Mesenchymal stem cell (in vitro differentiated cells and primary cell): ENCODE measurements around the gene APOBEC3F.

ENCODE experiments used
- DNase-seq: peaks from one replicate; pipeline ENCODE4 v3.0.0-alpha.2; 2013
- H2AFZ ChIP-seq: one replicate; pipeline ENCODE4 v1.6.1; 2013; ENCODE audit warnings: low read depth, mild to moderate bottlenecking, control low read depth, inconsistent platforms, low read length, moderate library complexity
- H2AK5ac ChIP-seq: 2 replicates; pipeline ENCODE4 v1.6.1; 2013; ENCODE audit warnings: low read length, moderate library complexity, mild to moderate bottlenecking, inconsistent platforms; ENCODE audit not compliant: severe bottlenecking
- H2BK120ac ChIP-seq: one replicate; pipeline ENCODE4 v1.6.1; 2013; ENCODE audit warnings: low read depth, mild to moderate bottlenecking, inconsistent platforms, low read length, moderate library complexity
- H2BK12ac ChIP-seq, 2 experiments: one replicate each; pipeline ENCODE4 v1.6.1; 2013; ENCODE audit warnings: inconsistent platforms in 2 of 2, low read length in 2 of 2, mild to moderate bottlenecking in 2 of 2, moderate library complexity in 2 of 2, control low read depth in 1 of 2
- H2BK15ac ChIP-seq: one replicate; pipeline ENCODE4 v1.6.1; 2013; ENCODE audit warnings: mild to moderate bottlenecking, low read depth, inconsistent platforms; ENCODE audit not compliant: poor library complexity, severe bottlenecking
- H2BK5ac ChIP-seq: 2 replicates; pipeline ENCODE4 v1.6.1; 2013; ENCODE audit warnings: low read depth, mild to moderate bottlenecking, low read length, control low read depth, inconsistent platforms; ENCODE audit not compliant: poor library complexity, severe bottlenecking
- H3K14ac ChIP-seq, 2 experiments: one replicate each; pipeline ENCODE4 v1.6.1; 2013; ENCODE audit warnings: inconsistent platforms in 2 of 2, low read length in 2 of 2, control low read depth in 1 of 2, mild to moderate bottlenecking in 1 of 2, moderate library complexity in 1 of 2
- H3K18ac ChIP-seq, 2 experiments: one replicate each; pipeline ENCODE4 v1.6.1; 2013; ENCODE audit warnings: inconsistent platforms in 2 of 2, low read length in 2 of 2, control low read depth in 1 of 2, low read depth in 1 of 2, mild to moderate bottlenecking in 1 of 2
- H3K23ac ChIP-seq, 2 experiments: one replicate each; pipeline ENCODE4 v1.6.1; 2013; ENCODE audit warnings: inconsistent platforms in 2 of 2, low read length in 2 of 2, mild to moderate bottlenecking in 2 of 2, moderate library complexity in 2 of 2, control low read depth in 1 of 2
- H3K27ac ChIP-seq: 2 replicates; pipeline ENCODE4 v1.5.1; 2013; ENCODE audit warnings: mild to moderate bottlenecking, moderate library complexity, low read length, control low read depth, inconsistent platforms; ENCODE audit not compliant: poor library complexity, severe bottlenecking
- H3K27me3 ChIP-seq, 2 experiments: 2 replicates each; pipeline versions ENCODE4 v1.6.1 to v1.7.0; 2013; ENCODE audit warnings: low read length in 2 of 2, mild to moderate bottlenecking in 2 of 2, moderate library complexity in 2 of 2, control low read depth in 1 of 2, inconsistent platforms in 1 of 2; ENCODE audit not compliant: control insufficient read depth in 1 of 2, insufficient read depth in 1 of 2
- H3K36me3 ChIP-seq, 2 experiments: 2 replicates each; pipeline versions ENCODE4 v1.6.1 to v1.7.0; 2013; ENCODE audit warnings: low read length in 2 of 2, control low read depth in 1 of 2, inconsistent platforms in 1 of 2, low read depth in 1 of 2, mild to moderate bottlenecking in 1 of 2; ENCODE audit not compliant: insufficient read depth in 2 of 2, control insufficient read depth in 1 of 2
- H3K4ac ChIP-seq, 2 experiments: one replicate each; pipeline ENCODE4 v1.6.1; 2013; ENCODE audit warnings: inconsistent platforms in 2 of 2, low read length in 2 of 2, mild to moderate bottlenecking in 2 of 2, moderate library complexity in 2 of 2, control low read depth in 1 of 2, low read depth in 1 of 2
- H3K4me1 ChIP-seq: 2 replicates; pipeline ENCODE4 v1.6.1; 2013; ENCODE audit warnings: low read depth, low read length, control low read depth; ENCODE audit not compliant: control insufficient read depth, insufficient read depth
- H3K4me2 ChIP-seq: 2 replicates; pipeline ENCODE4 v1.6.1; 2013; ENCODE audit warnings: low read length, mild to moderate bottlenecking, inconsistent platforms; ENCODE audit not compliant: poor library complexity, severe bottlenecking
- H3K4me3 ChIP-seq, 2 experiments: 2 replicates each; pipeline versions ENCODE4 v1.5.1 to v1.7.0; 2013; ENCODE audit warnings: low read length in 2 of 2, mild to moderate bottlenecking in 2 of 2, control low read depth in 1 of 2, low read depth in 1 of 2; ENCODE audit not compliant: insufficient read depth in 1 of 2
- H3K79me1 ChIP-seq: replicated peaks from 2 replicates; pipeline ENCODE4 v1.6.1; 2013; ENCODE audit warnings: mild to moderate bottlenecking, control low read depth, low read length, inconsistent platforms; ENCODE audit not compliant: poor library complexity, severe bottlenecking
- H3K9ac ChIP-seq: 2 replicates; pipeline ENCODE4 v1.7.0; 2013; ENCODE audit warnings: mild to moderate bottlenecking, low read length, moderate library complexity
- H3K9me3 ChIP-seq: 2 replicates; pipeline ENCODE4 v1.7.0; 2013; ENCODE audit warnings: mild to moderate bottlenecking, low read length; ENCODE audit not compliant: control insufficient read depth
- H4K8ac ChIP-seq: one replicate; pipeline ENCODE4 v1.6.1; 2013; ENCODE audit warnings: inconsistent platforms, mild to moderate bottlenecking, low read length, moderate library complexity
- H4K91ac ChIP-seq: one replicate; pipeline ENCODE4 v1.6.1; 2013; ENCODE audit warnings: mild to moderate bottlenecking, low read length, inconsistent platforms
- WGBS: methylation state at CpG from one replicate; pipeline ENCODE4 v1.1.7; 2013; ENCODE audit warnings: mixed read lengths; 5-methylcytosine and 5-hydroxymethylcytosine counted together

APOBEC3F gene

DNA sequence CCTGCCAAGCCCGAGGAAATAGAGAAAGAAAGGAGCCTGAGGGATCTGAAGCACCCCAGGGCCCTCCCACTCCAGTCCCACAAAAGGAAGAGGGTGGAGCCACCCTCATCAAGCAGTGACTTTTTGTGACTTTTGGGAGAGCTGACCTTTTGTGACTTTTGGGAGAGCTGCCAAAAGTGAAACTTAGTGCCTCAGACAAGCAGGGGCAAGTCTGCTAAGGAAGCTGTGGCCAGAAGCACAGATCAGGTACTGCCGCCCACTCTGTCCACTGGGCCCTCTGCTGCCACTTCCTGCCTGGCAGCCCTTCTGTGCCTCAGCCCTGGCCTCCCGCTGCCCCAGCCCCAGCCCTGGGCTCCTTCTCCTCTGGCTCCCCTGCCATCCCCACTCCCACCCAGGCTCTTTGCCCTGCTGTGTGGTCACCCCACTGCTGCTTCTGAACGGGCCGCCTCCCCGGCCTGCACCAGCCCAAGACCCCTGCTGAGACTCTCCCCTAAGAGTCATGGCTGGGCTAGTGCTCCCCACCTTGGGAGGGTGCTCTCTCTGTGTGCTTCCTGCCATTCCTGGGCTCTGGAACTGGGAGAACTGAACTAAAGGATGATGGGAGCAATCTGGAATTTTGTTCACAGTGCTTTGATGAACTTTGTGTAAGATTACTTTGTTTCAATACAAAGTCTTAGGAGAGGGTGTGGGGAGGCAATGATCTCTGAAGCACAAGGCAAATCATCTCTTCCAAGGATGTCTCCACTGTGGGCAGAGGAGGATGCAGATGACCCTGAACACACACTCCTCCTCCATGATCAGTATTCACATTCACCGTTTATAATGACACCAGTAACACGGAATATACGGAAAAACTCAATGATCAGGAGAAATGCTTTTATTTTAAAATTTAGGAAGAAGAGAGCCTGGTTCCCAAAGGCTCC lies 56.7 kb downstream of the APOBEC3F start, which contains the start of gene APOBEC3H:
APOBEC3H (plus strand) TSS at position 147 of the 923 bp plus-strand sequence. CDS start 3,035 bp downstream, outside the sequence.
- H2BK5ac ChIP-seq = peak within 1 kb of the TSS; percentile 6
- no peak within 1 kb of the TSS for H3K4me2 ChIP-seq
- H2AFZ ChIP-seq = peak within 1 kb of the TSS; percentile 94
- no peak within 1 kb of the TSS for H3K4me3 ChIP-seq
- peak within 1 kb of the TSS; percentile 99 for H4K8ac ChIP-seq
- peak within 1 kb of the TSS; percentile 90 for H2BK120ac ChIP-seq
- H4K91ac ChIP-seq = peak within 1 kb of the TSS; percentile 83
- H3K27me3 ChIP-seq = peaks cover 0 to 30% of the 10 kb centered on the region in 2 experiments
- peak within 1 kb of the TSS in 1 of 2 experiments; percentile 90 for H3K14ac ChIP-seq
- H3K4me1 ChIP-seq = peaks cover 7% of the 10 kb centered on the region
- H3K23ac ChIP-seq = peak within 1 kb of the TSS in 1 of 2 experiments; percentile 81
- peak within 1 kb of the TSS; percentile 49 for H2AK5ac ChIP-seq
- peak within 1 kb of the TSS; percentile 62 to 91 for H3K4ac ChIP-seq
- H2BK15ac ChIP-seq = peak within 1 kb of the TSS; percentile 55
- peak within 1 kb of the TSS; percentile 18 to 86 for H2BK12ac ChIP-seq
- peak within 1 kb of the TSS; percentile 4 for H3K27ac ChIP-seq
- no peaks in the 10 kb centered on the region for H3K9me3 ChIP-seq
- no peaks in the 10 kb centered on the region for H3K79me1 ChIP-seq
- H3K18ac ChIP-seq = peak within 1 kb of the TSS; percentile 94 to 98
- no peaks in the 10 kb centered on the region for H3K36me3 ChIP-seq
- DNase-seq = peak; percentile 6
- WGBS = 95% methylated on average over 8 of the region's 9 CpGs
- no peak within 1 kb of the TSS for H3K9ac ChIP-seq

DNA sequence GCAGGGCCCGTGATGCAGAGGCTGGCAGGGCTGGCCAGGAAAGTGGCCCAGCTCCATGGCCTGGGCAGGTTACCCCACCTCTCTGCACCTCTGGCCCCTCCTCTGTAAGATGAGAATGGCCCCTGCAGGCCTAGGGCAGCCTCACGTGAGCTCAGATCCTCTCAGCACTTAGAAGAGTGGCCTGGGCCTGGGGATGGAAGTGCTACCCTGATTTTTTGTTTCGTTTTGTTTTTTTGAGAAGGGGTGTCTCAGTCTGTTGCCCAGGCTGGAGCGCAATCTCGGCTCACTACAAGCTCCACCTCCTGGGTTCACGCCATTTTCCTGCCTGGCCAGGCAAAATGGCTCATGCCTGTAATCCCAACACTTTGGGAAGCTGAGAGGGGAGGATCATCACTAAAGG lies 57.4 kb downstream of the APOBEC3F start:
- 64% methylated on average over 6 of the region's 6 CpGs for WGBS
- Histone ChIP-seq H2AK5ac (no peak overlapping the region), H4K8ac (peak overlapping the region; percentile 87), H3K36me3 (no peaks in the 10 kb centered on the region), H3K79me1 (no peaks in the 10 kb centered on the region), H2BK12ac (no peak overlapping the region), H4K91ac (no peak overlapping the region), H3K4me1 (peaks cover 7% of the 10 kb centered on the region), H3K23ac (peak overlapping the region in 1 of 2 experiments; percentile 53), H3K18ac (no peak overlapping the region), H2BK120ac (no peak overlapping the region), H3K9ac (no peak overlapping the region), H2BK15ac (peak overlapping the region; percentile 15), H3K4me3 (no peak overlapping the region), H2BK5ac (no peak overlapping the region), H3K4ac (peak overlapping the region in 1 of 2 experiments; percentile 47), H3K27me3 (peaks cover 0 to 23% of the 10 kb centered on the region in 2 experiments), H2AFZ (peak overlapping the region; percentile 42), H3K14ac (no peak overlapping the region), H3K4me2 (no peak overlapping the region), H3K9me3 (no peaks in the 10 kb centered on the region), H3K27ac (no peak overlapping the region)
- DNase-seq = no peak

DNA sequence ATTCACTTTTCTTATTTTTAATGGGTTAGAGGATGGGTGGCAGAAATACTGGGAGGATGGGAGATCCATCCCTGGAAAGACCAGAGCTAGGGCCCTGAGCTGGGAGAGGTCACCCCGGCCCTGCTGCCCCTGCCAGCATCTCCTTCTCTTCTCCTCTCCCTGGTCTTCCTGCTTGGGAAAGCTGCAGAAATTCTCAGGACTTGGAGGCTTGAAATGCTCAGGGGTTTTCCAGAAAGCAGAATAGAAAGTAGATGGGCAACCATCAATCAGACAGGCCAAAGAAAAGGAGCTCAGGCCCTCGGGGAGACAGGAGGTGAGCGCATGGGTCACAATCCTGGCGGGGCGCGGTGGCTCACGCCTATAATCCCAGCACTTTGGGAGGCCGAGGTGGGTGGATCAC lies 57.9 kb downstream of the APOBEC3F start:
- Histone ChIP-seq H2BK15ac (no peak overlapping the region), H3K4me2 (no peak overlapping the region), H3K9ac (no peak overlapping the region), H4K91ac (no peak overlapping the region), H3K79me1 (no peaks in the 10 kb centered on the region), H3K4me3 (no peak overlapping the region), H2BK5ac (no peak overlapping the region), H4K8ac (no peak overlapping the region), H3K4ac (no peak overlapping the region), H2BK12ac (no peak overlapping the region), H3K36me3 (no peaks in the 10 kb centered on the region), H3K4me1 (peaks cover 7% of the 10 kb centered on the region), H2AFZ (no peak overlapping the region), H2BK120ac (no peak overlapping the region), H3K23ac (no peak overlapping the region), H3K14ac (no peak overlapping the region), H2AK5ac (no peak overlapping the region), H3K27me3 (peaks cover 0 to 24% of the 10 kb centered on the region in 2 experiments), H3K27ac (no peak overlapping the region), H3K9me3 (no peaks in the 10 kb centered on the region), H3K18ac (no peak overlapping the region)
- WGBS = 96% methylated on average over 8 of the region's 8 CpGs
- DNase-seq = no peak

DNA sequence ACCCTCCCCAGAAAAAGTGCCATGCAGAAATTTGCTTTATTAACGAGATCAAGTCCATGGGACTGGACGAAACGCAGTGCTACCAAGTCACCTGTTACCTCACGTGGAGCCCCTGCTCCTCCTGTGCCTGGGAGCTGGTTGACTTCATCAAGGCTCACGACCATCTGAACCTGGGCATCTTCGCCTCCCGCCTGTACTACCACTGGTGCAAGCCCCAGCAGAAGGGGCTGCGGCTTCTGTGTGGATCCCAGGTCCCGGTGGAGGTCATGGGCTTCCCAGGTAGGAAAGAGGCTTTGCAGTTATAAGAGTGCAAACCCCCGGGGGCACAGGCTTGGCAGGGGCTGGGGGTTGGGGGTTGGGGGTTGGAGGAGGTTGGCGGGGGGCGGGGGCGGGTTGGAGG lies 60.6 kb downstream of the APOBEC3F start:
- Histone ChIP-seq H2AFZ (no peak overlapping the region), H3K9ac (no peak overlapping the region), H3K4me1 (peaks cover 7% of the 10 kb centered on the region), H4K91ac (no peak overlapping the region), H3K4me3 (no peak overlapping the region), H3K79me1 (no peaks in the 10 kb centered on the region), H3K36me3 (no peaks in the 10 kb centered on the region), H3K23ac (no peak overlapping the region), H3K4ac (no peak overlapping the region), H3K27ac (no peak overlapping the region), H3K14ac (no peak overlapping the region), H2BK15ac (no peak overlapping the region), H2BK5ac (no peak overlapping the region), H4K8ac (no peak overlapping the region), H3K4me2 (no peak overlapping the region), H2AK5ac (no peak overlapping the region), H2BK12ac (no peak overlapping the region), H3K27me3 (peaks cover 0 to 20% of the 10 kb centered on the region in 2 experiments), H3K9me3 (no peaks in the 10 kb centered on the region), H2BK120ac (no peak overlapping the region), H3K18ac (no peak overlapping the region)
- WGBS = 86% methylated on average over 7 of the region's 13 CpGs
- DNase-seq = no peak
